Left ventricle myocardium inferior (tissue), 1 donor: ENCODE data around the gene GPR55. TPM values are rescaled to one million over a fixed set of nuclear protein-coding genes. Genes with fewer than 3 reads are reported as not detected.

ENCODE experiments used
- DNase-seq: peaks from one replicate; pipeline ENCODE4 v3.0.0-alpha.2; 2020
- H3K27ac ChIP-seq: fragments of 200-600 bp; replicated peaks from 2 replicates; pipeline ENCODE4 v1.8.0; 2021
- H3K27me3 ChIP-seq: fragments of 200-600 bp; 2 replicates; pipeline ENCODE4 v1.8.0; 2021; ENCODE audit warnings: low read depth
- H3K36me3 ChIP-seq: fragments of 200-600 bp; 2 replicates; pipeline ENCODE4 v1.8.0; 2021
- H3K4me1 ChIP-seq: fragments of 200-600 bp; 2 replicates; pipeline ENCODE4 v1.8.0; 2021
- H3K4me3 ChIP-seq: fragments of 200-600 bp; 2 replicates; pipeline ENCODE4 v1.8.0; 2021; ENCODE audit warnings: mild to moderate bottlenecking, moderate library complexity
- H3K9me3 ChIP-seq: fragments of 200-600 bp; replicated peaks from 2 replicates; pipeline ENCODE4 v1.8.0; 2021
- intact Hi-C: fragments of 100-400 bp; cut with micrococcal nuclease; formaldehyde crosslinking; loops from one replicate; pipeline ENCODE4 v1.11.0; 2022
- total RNA-seq: library from RNA; stranded (reverse); fragmentation: NEBNext Ultra II Directional; extraction: Animal tissue kit (Norgen Biotek cat#: 25700); gene quantifications from one replicate; pipeline ENCODE4 v1.2.1, GENCODE V29; 2021
- TF ChIP-seq, protein P1 (sequence below): fragments of 200-600 bp; IDR thresholded peaks from 2 replicates; pipeline ENCODE4 v1.8.0; 2021; ENCODE audit warnings: antibody characterized with exemption, mild to moderate bottlenecking, borderline replicate concordance
- donor health status: DM: no; HTN: yes; CAD: no; lungs with severe emphysema.

GPR55 gene
- total RNA-seq, 1 donor from 2014 or later: not detected

DNA sequence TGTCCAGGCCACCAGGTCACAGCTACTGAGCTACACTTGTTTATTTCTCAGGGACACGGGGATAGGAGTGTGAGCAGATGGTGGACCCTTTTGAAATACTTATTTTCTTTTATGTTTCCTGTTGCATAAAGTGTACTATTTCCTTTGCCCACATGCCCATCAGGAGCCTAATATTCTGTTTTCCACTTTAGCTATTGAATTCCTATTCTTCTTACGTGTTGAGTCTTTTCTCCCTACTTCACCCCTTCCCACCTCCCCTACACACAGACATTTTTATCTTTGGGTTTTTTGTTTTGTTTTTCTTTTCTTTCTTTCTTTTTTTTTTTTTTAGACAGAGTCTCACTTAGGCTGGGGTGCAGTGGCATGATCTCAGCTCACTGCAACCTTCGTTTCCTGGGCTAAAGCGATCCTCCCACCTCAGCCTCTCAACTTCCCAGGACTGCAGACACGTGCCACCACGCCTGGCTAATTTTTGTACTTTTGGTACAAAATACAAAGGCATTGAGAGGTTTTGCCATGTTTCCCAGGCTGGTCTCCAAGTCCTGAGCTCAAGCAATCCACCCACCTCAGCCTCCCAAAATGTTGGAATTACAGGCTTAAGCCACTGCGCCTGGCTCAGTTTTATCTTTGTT, 5.2 kb upstream of the GPR55 start:
- no peak for DNase-seq
- H3K27ac ChIP-seq: no peak overlapping the region

GRCh38 chr2:230929381-230930148, 4.5 kb upstream of the GPR55 start:
- TF ChIP-seq, protein P1, sequence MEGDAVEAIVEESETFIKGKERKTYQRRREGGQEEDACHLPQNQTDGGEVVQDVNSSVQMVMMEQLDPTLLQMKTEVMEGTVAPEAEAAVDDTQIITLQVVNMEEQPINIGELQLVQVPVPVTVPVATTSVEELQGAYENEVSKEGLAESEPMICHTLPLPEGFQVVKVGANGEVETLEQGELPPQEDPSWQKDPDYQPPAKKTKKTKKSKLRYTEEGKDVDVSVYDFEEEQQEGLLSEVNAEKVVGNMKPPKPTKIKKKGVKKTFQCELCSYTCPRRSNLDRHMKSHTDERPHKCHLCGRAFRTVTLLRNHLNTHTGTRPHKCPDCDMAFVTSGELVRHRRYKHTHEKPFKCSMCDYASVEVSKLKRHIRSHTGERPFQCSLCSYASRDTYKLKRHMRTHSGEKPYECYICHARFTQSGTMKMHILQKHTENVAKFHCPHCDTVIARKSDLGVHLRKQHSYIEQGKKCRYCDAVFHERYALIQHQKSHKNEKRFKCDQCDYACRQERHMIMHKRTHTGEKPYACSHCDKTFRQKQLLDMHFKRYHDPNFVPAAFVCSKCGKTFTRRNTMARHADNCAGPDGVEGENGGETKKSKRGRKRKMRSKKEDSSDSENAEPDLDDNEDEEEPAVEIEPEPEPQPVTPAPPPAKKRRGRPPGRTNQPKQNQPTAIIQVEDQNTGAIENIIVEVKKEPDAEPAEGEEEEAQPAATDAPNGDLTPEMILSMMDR: no peak
- Histone ChIP-seq H3K9me3 (no peaks in the 10 kb centered on the region), H3K36me3 (no peaks in the 10 kb centered on the region), H3K27me3 (peaks cover 21% of the 10 kb centered on the region), H3K4me1 (peaks cover 25% of the 10 kb centered on the region), H3K27ac (no peak overlapping the region), H3K4me3 (no peak overlapping the region)
- no peak for DNase-seq
- intact Hi-C loops: no loop called here

More for the DNA sequence above, 5.2 kb upstream of the GPR55 start:
- Histone ChIP-seq H3K4me3 (no peak overlapping the region), H3K27me3 (peaks cover 26% of the 10 kb centered on the region), H3K4me1 (peaks cover 25% of the 10 kb centered on the region), H3K9me3 (no peaks in the 10 kb centered on the region), H3K36me3 (no peaks in the 10 kb centered on the region)
- TF ChIP-seq, protein P1: no peak
- intact Hi-C loops: no loop called here

GRCh38 chr2:230928701-230929380, 3.8 kb upstream of the GPR55 start:
- DNase-seq: no peak
- no peak overlapping the region for H3K27ac ChIP-seq
- no peak overlapping the region for H3K4me3 ChIP-seq
- H3K4me1 ChIP-seq: peaks cover 21% of the 10 kb centered on the region
- intact Hi-C loops: no loop called here
- H3K27me3 ChIP-seq: peaks cover 21% of the 10 kb centered on the region
- H3K9me3 ChIP-seq: no peaks in the 10 kb centered on the region
- TF ChIP-seq, protein P1: no peak
- no peaks in the 10 kb centered on the region for H3K36me3 ChIP-seq

DNA sequence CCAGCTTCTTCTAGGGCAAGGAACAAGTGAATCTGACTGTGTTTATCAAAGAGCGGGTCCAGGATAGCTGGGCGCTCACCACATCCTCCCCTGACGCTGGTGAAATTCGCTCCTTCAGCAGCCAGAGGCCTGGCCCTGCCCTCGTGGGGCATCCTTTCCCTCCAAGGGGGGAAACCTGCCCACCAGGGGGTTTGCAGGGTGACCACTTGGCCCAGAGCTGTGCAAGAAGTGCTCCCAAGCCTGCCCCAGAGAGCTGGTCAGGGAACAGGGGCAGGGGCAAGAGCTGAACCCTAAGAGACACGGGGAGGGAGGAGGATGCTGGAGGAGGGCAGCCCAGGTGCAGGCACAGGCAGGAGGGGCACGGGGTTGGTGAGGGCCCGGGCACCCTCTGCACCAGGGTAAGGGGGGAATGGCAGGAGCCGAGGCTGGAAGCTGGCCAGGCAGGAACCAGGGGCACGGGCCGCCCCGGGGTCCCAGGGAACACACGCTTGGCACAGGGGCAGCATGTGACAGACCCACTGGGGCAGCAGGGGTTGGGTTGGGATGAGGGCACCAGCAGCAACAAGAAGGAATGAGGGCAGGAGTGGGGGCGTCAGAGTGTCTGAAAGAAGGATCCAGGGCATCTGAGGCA, 2.8 kb upstream of the GPR55 start:
- no peak for DNase-seq
- Histone ChIP-seq H3K27me3 (peaks cover 29% of the 10 kb centered on the region), H3K4me3 (no peak overlapping the region), H3K4me1 (peaks cover 11% of the 10 kb centered on the region), H3K27ac (no peak overlapping the region), H3K36me3 (no peaks in the 10 kb centered on the region), H3K9me3 (no peaks in the 10 kb centered on the region)
- TF ChIP-seq, protein P1: no peak
- intact Hi-C loops: no loop called here

- Histone ChIP-seq H3K4me3 (no peak overlapping the region), H3K27me3 (peaks cover 33% of the 10 kb centered on the region), H3K36me3 (no peaks in the 10 kb centered on the region), H3K4me1 (no peaks in the 10 kb centered on the region), H3K27ac (no peak overlapping the region), H3K9me3 (no peaks in the 10 kb centered on the region)
- TF ChIP-seq, protein P1: no peak
- intact Hi-C loops: no loop called here
- DNase-seq: no peak
Measured at GRCh38 chr2:230925879-230926765, 1.1 kb upstream of the GPR55 start.
